ENCODE results near the gene TMEM273.
"Not testable (repeated sequence)": the region's sequence is repeated elsewhere in the genome, so short reads cannot be mapped to it uniquely, and the experiment has no call there.

The TMEM273 gene

GRCh38 chr10:49204119-49204518, 15.9 kb upstream of the TMEM273 start:
- DNase-seq (ENCODE audit: low read depth), result no peak

GRCh38 chr10:49202266-49202665, 14.1 kb upstream of the TMEM273 start:
- no peak for DNase-seq (ENCODE audit: low read depth)

- no peak for DNase-seq (ENCODE audit: low read depth)
Observed at GRCh38 chr10:49200854-49201253, 12.7 kb upstream of the TMEM273 start.

- DNase-seq (ENCODE audit: low read depth), result no peak
Observed at GRCh38 chr10:49197171-49197570, 9.0 kb upstream of the TMEM273 start.

- not testable (repeated sequence) for DNase-seq (ENCODE audit: low read depth)
Observed at GRCh38 chr10:49195864-49196263, 7.7 kb upstream of the TMEM273 start.

GRCh38 chr10:49194212-49194920, 6.2 kb upstream of the TMEM273 start:
- no peak for DNase-seq (ENCODE audit: low read depth)

GRCh38 chr10:49191349-49191748, 3.2 kb upstream of the TMEM273 start:
- DNase-seq (ENCODE audit: low read depth), result no peak

- no peak for DNase-seq (ENCODE audit: low read depth)
Observed at GRCh38 chr10:49189422-49189821, 1.2 kb upstream of the TMEM273 start.

GRCh38 chr10:49187044-49187484, 1.1 kb downstream of the TMEM273 start:
- DNase-seq (ENCODE audit: low read depth), result no peak

GRCh38 chr10:49186613-49187012, 1.6 kb downstream of the TMEM273 start:
- no peak for DNase-seq (ENCODE audit: low read depth)

GRCh38 chr10:49185213-49185612, 3.0 kb downstream of the TMEM273 start:
- no peak for DNase-seq (ENCODE audit: low read depth)

GRCh38 chr10:49184642-49185111, 3.5 kb downstream of the TMEM273 start:
- DNase-seq (ENCODE audit: low read depth), result no peak

GRCh38 chr10:49183596-49184542, 4.3 kb downstream of the TMEM273 start:
- no peak for DNase-seq (ENCODE audit: low read depth)

- no peak for DNase-seq (ENCODE audit: low read depth)
Observed at GRCh38 chr10:49182776-49183175, 5.4 kb downstream of the TMEM273 start.

- no peak for DNase-seq (ENCODE audit: low read depth)
Observed at GRCh38 chr10:49180444-49180860, 7.7 kb downstream of the TMEM273 start.

GRCh38 chr10:49179699-49180443, 8.3 kb downstream of the TMEM273 start:
- DNase-seq (ENCODE audit: low read depth), result no peak

- no peak for DNase-seq (ENCODE audit: low read depth)
Observed at GRCh38 chr10:49178489-49179471, 9.4 kb downstream of the TMEM273 start.

GRCh38 chr10:49177391-49178355, 10.5 kb downstream of the TMEM273 start:
- peak; percentile 56 for DNase-seq (ENCODE audit: low read depth)
